Anterior cingulate cortex (tissue), 58 donors: ENCODE measurements around the gene STAC.
"Not testable (repeated sequence)": the region's sequence is repeated elsewhere in the genome, so short reads cannot be mapped to it uniquely, and the experiment has no call there.

Experiments
- DNase-seq, 58 donors: peaks; one replicate each; lab custom pipeline; 2025; lab: John Stamatoyannopoulos, UW

Gene STAC

DNA sequence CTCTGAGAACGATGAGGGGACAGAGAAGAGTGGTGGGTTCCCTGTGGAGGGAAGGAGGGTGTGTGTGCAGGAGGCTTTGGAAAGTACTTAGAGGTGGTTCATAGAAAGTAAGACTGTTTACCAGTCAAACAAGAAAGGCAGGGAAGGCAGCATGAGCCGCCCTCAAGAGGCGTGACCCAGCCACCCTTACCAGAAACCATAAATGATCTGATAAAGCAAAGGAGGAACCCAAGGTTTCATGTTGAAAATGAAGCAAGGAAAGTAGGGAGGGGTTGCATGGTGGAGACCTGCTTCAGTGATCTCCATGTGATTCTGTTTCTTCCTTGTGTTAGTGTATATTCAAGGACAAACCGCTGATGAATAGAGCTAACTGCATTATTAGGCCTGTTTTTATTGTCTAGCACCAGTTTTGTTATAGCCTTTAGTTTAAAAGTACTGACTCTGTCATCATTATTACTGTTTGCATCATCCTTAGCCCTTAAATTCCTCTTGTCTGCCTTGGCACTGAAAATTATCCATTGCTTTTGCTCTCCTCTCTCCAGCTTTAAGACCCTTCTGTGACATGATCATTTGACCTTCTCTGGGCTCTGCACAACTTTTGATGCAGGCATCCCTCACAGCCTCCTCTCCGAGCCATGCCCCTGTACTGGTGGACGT is 96.1 kb downstream of the STAC start:
- no peak for DNase-seq

DNA sequence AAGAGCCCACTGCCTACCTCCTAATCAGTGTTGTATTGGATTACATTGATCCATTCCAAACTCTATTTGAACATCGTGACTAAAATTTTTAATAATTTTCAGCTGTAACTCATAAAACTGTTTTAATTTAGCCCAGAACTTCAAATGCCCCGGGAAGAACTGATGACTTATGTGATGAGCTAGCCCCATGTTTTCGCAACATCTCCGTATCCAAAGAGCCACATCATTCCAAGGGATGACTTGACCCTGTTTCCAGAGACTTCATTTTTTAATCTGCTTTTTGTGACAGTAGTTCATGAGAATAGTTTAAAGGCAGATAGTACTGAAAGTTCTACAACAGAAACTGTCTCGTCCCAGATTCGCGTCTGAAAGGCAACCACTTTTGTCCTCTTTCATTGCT is 97.4 kb downstream of the STAC start:
- DNase-seq = no peak

DNA sequence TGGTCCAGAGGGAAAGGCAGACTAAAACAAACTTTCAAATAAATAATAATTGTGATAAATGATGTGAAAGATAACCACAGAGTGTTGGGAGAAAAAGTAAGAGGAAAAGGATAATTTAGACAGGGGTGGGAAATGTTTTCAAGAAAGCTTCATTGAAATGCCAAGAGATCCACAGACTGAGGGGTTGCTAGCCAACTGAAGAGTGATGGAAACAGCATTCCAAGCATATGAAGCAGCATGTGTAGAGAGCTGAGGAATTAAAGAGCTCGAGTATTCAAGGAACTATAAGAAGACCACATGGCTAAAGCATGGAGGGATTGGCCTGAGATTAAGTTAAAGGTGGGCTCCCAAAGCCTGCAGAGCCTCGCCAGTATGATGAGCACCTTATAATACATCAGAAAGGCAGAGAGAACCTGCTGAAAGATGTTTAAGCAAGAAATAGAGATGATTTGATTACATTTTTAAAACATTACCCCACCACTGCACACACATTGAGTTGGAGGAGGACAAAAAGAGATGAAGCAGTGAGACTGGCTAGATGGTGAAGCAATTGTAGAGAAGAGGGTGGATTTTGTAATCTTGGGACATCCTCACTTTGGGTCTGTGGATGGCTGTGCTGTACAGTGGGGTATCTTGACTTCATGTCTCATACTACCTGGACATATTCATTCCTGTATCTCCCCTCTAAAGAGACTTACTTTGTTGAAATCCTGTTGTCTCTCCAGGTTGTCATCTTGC is 100.8 kb downstream of the STAC start:
- no peak for DNase-seq

DNA sequence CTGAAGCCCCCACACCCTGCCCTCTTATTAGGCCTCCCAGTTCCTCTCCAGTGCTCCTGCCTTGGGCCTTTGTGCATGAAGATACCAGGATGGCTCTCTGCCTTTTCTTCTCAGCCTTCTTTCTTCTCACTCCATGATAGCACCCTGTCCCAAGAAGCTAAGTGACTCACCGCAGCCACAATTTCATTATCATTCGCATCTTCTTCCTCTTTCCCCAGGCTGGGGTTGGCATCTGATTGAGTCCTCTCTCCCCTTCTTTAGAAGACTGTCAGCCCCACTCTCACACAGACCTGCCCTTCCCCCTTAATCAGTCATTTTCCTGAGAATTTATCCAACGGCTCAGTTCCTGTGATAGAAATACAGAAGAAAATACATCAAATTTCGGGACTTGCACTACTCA is 102.0 kb downstream of the STAC start:
- DNase-seq = no peak

DNA sequence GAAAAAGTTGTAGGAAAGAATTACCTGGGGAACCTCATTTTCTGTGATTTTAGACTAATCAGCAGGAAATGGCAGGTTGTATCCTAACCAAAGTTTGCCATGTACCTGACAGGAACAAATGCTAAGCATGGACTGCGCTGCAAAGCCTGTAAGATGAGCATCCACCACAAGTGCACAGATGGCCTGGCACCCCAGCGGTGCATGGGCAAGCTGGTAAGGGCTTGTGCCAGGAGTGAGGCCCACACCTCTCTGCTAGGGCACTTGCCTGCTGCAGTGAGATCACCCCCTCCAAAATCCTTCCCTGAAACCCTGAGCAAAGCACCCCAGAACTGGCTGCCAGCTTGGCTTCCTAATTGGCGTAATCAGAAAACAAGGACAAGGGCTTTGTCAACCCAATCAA is 102.6 kb downstream of the STAC start:
- no peak for DNase-seq

DNA sequence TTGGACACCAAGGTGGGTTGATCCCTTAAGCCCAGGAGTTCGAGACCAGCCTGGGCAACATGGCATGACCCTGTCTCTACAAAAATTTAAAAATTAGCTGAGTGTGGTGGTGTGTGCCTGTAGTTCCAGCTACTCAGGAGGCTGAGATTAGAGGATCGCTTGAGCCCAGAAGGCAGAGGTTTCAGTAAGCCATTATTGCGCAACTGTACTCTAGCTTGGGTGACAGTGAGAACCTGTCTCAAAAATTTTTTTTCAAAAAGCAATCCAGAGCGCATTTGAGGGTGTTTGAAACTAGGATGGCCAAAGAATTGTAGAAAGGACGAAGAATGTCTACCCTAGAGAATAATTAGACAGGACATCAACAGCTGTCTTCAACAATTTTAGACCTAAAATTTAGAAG is 103.4 kb downstream of the STAC start:
- no peak for DNase-seq

DNA sequence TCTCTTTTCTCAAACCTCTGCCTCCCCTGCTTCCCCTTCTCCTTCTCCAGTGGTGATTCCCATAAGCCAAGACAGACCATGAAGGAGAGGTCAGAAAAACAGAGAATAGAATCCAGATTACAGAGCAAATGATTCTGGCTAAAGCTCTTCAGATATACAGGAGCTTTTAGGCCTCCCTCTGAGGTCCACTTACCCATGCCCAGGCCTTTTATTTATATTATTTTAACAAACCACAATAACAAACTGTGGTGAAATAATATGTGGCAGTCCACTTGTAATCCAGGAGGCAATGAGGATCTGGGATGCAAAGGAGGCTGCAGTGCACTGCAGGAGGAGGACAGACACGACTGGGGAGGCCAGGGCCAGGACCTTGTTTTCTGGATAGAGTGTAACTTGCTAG is 104.1 kb downstream of the STAC start:
- no peak for DNase-seq

DNA sequence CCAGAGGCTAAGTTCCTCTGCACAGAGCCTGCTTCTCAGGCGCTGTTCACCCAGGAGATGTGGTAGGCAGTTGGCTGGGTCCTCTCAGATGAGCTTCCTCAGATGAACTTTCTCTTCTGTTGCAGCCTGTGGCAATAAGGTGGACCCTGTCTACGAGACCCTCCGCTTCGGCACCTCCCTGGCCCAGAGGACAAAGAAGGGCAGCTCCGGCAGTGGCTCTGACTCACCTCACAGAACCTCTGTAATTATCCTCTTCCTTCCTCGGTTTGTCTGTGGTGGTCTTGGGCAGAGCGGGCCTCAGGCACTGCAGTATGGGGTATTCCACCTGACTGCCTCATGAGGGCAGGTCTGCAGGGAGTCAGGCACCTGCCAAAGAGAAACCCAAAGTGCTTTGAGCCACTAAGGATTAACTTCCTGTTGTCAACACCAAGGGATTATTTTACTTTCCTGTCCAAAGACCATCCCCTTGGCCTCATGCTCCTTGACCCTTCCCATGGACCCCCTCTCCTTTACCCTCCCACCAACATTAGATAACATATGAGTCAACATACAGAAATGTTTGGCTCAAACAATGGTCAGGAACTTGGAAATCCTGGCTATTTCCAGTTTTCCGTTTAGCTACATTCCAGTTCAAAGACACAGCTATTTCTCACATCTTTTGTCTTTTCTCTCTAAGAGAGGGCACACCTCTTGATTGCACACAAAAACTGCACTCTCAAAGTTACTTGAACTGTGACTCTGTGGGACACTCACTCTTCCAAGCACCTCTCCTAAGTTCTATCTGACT is 105.9 kb downstream of the STAC start:
- no peak for DNase-seq

DNA sequence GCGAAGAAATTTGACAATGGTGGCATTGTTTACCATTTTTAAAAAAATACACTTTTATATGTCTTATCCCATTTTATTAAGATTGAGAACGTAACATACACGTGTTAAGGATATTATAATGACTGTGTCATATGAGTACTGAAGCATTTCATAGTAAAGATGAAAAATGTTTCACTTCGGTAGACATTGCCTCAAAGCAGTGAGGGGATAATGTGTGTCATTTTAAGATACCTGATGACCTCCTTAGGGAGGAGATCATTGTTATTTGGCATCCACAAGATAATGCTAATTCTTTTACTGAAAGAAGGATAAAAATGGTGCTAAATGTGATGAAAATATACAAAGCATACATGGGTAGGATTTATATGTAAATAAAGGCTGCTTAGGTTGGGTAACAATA is 107.3 kb downstream of the STAC start:
- DNase-seq = no peak

DNA sequence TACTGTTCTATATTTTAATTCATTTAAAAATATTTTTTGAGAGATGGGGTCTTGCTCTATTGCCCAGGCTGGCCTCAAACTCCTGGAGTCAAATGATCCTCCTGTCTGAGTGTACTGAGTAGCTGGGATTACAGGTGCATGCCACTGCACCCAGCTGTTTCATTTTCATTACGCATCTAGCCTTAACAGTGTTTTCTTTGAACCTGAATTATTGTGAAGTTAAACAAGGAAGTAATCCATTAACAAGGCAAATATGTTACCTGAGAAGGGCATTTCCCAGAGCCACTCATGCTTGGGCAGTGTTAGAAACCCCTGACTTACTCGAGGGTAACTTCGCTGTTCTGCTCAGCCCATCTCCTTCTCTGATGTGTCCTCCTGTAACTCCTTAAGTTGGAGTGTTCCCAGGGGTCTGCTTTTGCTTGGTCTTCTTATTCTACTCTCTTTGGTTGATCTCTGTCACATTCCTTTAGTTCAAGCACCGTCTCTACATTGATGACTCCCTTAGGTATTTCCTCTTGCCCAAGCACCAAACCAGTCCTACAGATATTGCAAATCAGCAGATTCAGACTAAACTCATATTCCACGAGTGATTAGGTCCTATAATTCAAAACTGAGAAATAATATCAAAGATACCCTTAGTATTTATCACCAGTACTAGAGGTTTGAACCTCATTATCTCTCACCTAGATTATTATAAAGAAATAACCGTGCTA is 107.9 kb downstream of the STAC start:
- DNase-seq = no peak

DNA sequence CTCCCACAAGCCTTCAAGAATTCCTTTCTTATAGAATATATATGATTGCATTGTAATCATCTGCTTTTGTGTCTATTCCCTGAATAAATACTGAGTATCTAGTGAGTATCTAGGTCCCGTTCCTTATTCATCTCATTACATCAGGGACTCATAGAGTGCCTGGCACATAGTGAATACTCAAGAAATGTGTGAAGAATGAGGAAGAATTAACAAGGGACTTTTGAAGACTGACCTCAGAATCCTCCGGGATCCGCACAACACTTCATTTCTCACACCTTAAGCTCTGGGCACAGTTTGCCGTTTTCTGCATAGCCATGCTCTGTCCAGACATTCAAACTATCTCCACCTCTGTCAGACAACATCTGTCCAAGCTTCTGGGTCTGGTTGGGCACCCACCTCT is 108.8 kb downstream of the STAC start:
- DNase-seq = no peak

DNA sequence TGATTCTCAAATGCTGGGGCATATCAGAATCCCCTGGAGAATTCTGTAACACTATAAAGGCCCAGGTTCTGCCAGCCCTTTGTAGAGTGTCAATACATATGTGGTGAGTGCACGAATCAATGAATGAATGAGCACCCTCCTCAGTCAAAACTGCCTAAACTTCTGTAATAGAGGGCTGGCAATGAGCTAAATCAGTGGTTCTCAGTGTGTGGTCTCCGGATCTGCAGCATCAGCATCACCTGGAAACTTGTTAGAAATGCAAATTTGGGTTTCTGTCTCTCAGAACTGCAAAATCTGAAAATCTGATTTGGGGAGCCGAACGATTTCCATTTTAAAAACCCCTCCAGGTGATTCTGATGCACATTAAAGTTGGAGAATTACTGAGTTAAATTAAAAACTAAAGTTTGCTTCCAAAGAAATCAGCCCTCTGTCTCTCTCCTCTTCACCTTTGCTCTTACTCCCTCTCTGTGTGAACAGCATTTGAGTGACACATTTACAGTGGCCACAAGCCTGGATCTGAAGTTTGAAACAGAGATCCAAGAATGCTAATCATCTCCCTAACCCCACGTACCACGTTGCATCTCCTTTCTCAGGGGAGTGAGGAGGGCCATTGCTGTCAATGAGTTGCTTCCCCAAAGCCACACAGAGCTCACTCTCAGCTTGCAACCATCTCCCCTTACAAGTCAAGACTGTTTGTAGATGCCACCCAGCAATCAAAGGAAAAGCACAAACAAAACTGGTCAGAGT is 109.5 kb downstream of the STAC start:
- DNase-seq = no peak

DNA sequence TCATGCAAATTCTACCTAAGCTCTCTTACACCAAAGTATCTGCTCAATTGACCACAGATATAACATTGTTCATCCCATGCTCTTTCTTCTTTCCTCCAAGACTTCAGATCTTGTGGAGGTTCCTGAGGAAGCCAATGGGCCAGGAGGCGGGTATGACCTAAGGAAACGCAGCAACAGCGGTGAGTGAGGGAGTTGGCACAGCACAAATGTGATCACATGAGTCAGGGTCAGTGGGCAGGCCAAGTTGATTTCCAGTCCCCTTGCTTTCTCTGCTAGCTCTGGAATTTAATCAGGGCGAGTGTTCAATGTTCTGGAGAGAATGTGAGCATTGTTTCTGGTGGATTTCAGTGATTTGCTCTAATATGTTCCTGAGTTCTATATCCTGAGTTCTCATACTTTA is 112.7 kb downstream of the STAC start:
- no peak for DNase-seq

DNA sequence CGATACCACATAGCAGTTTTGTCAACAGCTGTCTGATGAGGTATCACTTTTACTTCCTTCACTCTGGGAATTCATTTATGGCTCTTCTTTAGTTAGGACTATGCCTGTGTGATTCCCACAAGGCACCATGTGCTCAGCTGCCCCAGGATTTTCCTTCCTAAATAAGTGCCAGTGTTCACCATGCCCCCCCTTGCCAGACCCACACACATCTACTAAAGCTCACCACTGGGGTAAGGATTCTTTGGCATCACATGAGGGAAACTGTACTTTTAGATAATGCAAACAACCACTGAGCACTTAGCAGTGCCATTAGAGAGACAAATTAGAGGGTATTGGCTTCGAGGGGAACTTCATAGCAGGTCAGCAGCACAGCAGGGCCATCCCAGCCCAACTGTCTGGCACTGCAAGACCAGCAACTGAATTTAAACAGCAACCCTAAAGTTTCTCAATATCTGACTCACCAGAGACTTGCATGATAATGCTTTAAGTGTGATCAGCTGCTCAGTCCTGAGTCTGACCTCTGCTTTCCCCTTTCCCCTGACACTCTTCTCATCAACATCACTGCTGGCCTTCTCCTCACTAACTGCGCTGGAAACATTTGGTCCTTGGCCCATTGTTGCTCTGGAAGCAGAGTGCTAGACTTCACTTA is 114.3 kb downstream of the STAC start:
- no peak for DNase-seq

DNA sequence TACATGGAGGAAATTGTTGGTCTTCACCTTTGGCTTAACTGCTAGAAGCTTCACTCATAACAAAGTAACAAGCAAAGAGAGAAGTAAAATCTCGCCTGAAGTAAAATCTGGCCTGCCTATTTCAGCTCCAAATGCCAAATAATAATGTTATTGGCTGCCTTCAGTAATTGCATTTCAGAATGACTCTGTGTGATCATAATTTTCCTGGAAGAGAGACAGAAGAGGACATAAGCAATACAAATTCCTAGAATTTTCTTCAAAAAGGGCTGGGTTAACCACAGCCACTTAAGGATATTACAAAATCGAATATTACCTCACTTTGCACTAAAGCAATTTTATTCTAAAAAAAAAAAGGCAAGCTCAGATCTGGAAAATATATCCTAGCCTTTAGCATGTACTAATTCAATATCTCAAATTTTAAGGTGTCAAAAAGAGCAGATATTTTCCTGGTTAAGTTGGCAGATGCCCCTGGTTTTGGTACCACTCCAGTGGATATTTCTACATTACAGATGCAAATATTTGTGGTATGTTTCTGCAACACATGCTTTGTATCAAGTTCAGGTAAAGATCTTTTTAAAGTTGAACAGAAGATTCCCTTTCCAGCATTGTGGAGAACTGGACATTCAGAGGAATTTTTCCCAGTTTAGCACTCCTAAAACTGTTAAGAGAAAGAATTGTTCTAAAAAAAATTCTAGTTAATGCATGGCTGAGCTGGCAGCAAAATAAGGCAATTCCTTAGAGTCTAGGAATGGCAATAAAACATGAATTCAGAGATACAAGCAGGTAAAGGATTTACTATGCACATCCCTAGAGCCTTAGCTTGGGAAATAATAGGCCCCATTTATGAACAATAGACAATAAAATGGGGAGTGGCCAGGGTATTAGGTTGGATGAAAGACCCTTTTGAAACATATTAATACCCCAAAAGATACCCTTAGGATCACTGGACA is 116.7 kb downstream of the STAC start:
- no peak for DNase-seq

DNA sequence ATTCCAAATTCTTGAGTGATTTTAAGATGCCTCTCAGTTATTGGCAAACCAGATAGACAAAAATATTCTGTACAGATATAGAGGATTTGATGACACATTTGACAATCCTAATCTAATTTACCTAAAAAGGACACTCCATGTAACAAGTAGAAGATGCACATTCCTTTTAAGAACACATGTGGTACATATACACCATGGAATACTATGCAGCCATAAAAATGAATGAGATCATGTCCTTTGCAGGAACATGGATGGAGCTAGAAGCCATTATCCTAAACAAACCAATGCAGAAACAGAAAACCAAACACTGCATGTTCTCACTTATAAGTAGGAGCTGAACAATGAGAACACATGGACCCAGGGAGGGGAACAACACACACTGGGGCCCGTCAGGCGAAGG is 119.7 kb downstream of the STAC start:
- DNase-seq = not testable (repeated sequence)

DNA sequence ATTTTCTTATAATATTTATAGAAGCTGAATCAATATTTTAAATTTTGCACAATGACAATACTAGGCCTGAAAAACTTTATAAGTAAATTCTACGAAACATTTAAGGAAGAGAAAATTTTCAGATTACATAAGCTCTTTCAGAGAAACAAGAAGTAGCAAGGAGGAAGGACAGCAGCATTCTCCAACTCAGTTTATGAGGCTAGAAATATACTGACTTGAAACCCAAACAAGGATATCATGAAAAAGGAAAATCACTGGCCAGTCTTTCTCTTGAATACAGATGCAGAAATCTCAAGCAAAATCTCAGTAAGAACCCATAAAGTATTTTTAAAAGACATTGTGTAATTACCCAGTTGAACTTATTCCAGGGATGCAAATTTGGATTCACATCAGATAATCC is 121.3 kb downstream of the STAC start:
- no peak for DNase-seq

DNA sequence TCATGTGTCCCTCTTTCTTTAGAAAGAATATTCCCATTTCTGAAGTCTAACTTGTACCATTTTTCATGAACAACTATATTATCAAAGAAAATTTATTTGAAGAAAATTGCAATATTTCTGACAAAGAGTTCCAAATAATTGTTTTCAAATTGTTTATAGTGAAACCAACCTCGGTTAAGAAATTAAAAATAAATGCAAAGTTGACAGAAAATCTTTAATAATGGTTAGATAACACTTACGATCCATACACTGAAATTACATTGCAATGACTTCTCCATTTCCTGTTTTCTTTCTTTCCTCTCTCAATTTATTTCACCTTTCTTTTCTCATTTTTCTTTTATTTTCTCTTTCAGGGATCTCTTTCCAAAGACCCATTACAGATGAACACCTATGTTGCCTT is 125.1 kb downstream of the STAC start:
- DNase-seq = no peak
